COLO668 (cell line): ENCODE data around the gene SCRG1.

Source experiments
- DNase-seq: peaks from one replicate; lab custom pipeline; 2025; ENCODE audit not compliant: unreplicated experiment; lab: John Stamatoyannopoulos, UW

Gene SCRG1

GRCh38 chr4:173365359-173365996 is 33.4 kb downstream of the SCRG1 start:
- DNase-seq: no peak

DNA sequence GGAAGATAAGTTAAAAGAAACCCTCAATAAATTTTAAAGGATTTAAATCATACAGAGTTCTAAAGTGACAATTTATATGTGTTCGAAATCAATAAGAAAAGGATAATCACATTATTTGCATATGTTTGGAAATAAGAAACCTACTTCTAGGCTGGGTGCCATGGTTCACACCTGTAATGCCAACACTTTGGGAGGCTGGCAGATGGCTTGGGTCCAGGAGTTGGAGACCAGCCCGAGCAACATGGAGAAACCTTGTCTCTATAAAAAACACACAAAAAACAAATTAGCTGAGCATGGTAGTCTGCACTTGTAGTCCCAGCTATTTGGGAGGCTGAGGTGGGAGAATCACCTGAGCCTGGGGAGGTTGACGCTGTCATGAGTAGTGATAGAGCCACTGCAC is 36.2 kb downstream of the SCRG1 start:
- DNase-seq: no peak

DNA sequence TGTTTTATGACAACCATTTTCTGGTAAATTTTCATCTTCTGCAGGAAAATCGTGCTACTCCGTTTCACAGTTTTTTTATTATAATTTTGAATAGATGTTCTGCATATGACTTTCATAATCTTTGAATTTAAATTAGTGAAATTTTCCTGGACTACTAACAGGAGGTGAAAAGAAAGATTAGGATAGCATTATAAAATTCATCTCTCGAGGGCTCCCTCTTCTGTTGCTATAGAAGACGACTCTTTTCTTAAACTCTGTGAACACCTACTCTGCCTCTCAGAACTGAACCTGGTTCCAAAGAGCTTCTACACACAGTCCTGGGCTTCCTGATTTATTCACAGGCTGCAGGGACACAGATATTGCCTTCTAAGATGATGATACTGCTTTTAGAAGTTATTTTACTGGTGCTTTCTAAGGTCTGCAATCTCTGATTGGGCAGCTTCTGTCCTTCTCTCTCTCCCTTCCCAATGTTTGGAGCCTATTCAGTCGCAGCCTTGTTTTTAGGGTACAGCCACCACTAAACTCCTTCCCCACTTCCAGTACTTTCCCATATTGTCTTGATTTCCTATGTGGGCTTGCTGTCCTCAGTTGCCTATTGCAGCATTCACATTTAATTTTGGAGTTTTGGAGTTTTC is 38.2 kb downstream of the SCRG1 start:
- DNase-seq: no peak

DNA sequence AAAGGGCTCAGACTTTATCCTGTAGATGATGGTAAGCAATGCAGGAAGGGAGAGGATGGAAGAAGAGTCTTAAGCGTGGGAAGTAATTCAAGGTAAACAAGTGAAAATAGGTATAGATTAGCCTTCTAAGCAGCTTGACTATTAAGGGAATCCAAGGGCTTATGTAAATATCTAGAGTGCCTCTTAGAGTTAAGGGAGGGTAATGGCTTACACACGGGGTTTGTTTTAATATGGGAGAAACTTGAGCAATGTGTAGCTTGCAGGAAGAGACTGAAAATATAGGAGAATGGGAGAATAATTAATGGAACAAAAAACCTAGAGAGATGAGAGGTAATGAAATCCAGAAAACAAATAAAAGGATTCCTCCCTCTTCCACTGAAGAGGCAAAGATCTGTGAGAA is 41.0 kb downstream of the SCRG1 start:
- DNase-seq: no peak

- DNase-seq: no peak
Observed at GRCh38 chr4:173347467-173347866, 51.4 kb downstream of the SCRG1 start.

DNA sequence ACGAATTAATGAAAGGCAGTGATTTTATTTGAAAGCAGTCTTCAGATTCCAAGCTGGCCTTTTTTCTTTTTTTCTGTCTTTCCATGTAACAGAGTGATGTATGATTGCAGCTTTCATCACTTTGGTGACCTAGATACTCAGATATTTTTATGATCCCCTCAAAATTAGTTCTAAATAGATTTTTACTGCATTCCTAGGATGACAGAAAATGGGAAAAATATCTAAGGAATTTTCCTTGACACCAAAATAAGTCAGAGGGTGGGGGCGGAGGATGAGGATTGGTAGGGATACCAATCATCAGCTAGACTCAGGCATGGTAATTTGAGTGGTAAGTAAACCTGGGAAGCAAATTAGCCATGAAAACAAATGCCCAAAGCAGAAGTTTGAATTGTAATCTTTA is 52.8 kb downstream of the SCRG1 start:
- DNase-seq: no peak

- DNase-seq: no peak
Observed at GRCh38 chr4:173345648-173346047, 53.3 kb downstream of the SCRG1 start.

DNA sequence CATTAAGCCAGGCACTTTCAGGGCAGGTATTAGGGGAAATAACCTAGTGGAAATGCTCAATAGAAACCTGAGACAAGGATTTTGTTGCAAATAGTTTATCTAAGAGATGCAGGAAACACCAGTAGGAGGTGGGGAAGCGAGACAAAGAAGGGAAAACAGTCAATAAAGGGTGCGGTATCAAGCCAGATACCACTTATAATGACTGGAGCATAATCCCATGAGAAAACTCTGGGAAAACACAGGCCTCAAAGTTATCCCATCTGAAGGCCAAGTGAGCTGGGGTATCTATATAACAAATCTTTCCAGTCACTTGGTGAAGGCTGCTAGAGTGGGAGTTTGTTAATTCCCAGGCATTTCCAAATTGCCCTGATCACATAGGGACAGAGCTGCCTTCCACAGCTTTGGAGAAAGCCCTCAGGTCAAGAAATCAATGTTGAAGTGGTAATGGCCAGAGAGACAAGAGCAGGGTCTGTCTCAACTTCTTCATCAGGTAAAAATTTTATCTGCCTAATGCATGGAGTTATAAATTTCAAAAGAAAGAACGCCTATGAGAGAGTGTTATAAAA is 55.0 kb downstream of the SCRG1 start:
- no peak for DNase-seq

- DNase-seq: no peak
Observed at GRCh38 chr4:173337463-173337862, 61.5 kb downstream of the SCRG1 start.

GRCh38 chr4:173334891-173335752 is 63.8 kb downstream of the SCRG1 start:
- peak; percentile 93 for DNase-seq
